Stimulated activated CD4-positive, alpha-beta T cell treated with anti-CD3 and anti-CD28 coated beads, TNF-alpha, amount 100 ng/mL, for 4 hours (primary cell): Measurements from ENCODE around the gene EP400.
"Not testable (repeated sequence)": the region's sequence is repeated elsewhere in the genome, so short reads cannot be mapped to it uniquely, and the experiment has no call there.

Experiments
- DNase-seq, 3 experiments: peaks; one replicate each; pipeline ENCODE4 v3.0.0-alpha.2; 2020; ENCODE audit warnings: low read depth in 3 of 3

The EP400 gene

GRCh38 chr12:132085291-132085635, 135.5 kb downstream of the EP400 start:
- no peak for DNase-seq

GRCh38 chr12:132089407-132089910, 139.7 kb downstream of the EP400 start:
- no peak for DNase-seq

DNA sequence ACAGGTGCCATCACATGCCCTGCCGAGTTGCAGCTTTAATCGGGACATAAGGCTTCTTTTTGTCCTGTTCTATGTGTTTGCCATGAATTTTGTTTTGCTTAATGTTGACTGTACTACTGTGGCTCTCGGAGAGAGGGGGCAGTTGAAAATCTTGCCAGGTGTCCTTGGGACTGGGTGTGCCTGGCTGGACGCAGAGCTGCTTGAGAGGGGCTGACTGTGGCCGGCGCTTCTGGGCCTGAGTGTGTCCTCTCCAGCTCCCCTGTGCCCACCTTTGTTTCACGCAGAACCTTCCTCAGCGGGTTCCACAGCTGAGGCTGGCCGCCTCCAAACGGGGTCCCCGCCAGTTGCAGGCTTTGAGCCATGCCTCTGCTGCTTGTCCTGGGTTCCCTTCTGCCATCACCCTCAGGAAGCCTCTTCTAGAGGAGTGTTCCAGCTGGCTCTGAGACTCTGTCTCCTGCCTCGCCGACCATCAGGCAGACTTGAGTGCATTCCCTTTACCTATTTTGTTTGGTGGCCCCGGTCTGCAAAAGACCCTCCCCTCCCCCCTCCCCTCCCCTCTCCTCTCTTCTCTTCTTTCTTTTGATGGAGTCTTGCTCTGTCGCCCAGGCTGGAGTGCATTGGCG, 144.6 kb downstream of the EP400 start:
- DNase-seq: no peak

GRCh38 chr12:132095520-132096409, 146.0 kb downstream of the EP400 start:
- DNase-seq: no peak

- DNase-seq: no peak
Observed at GRCh38 chr12:132099739-132100138, 150.0 kb downstream of the EP400 start.

DNA sequence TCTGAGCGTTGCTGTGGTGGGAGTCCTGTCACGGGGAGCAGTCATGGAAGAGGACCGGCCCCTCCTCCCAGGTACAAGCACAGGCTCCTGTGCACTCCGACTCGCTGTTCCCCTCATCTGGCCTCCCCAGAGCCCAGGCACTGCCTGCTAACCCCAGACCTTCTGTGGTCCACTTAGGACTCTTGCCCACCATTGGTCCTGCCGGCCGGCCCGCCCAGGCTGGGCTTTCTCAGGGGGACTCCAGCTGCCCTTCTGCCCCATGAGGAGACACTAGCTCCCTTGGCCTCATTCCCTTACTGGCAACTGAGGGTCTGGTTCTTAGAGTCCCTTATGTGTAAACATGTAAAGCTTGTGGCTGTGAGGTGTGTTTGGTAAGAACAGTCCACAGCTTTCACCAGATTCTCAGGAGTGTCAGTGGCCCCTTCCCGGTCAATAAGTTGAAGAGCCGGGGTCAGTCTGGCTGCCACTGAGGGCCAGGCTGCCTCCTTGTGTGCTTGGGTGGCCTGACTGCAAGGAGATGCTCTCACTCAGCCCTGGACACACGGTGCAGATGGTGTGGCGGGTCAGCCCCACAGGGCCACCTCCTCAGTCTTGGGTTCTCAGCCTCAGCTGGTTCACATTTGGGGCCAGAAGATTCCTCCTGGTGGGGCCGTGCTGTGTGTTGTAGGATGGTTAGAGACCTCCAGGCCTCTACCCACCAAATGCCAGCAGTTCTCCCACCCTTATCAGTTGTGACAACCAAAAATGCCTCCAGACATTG, 150.7 kb downstream of the EP400 start:
- no peak for DNase-seq

DNA sequence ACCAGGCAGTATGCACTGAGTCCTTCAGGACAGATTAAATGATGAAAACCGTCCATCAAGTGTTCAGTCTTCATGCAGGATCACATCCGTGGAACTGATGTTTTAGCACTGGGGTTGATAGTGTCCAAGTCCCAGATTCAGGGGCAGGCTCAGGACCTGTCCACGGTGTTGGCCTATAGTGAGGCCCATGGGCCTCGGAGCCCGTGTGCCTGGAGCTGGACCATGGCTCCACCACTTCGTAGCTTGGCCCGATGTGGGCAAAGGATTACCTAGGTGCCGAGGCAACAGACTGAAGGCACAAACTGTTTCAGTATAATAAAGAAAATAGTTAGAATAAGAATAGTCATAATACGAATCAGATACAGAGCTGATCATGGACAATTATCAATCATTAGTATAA, 152.6 kb downstream of the EP400 start:
- no peak for DNase-seq

GRCh38 chr12:132103072-132103471, 153.3 kb downstream of the EP400 start:
- DNase-seq: not testable (repeated sequence)

DNA sequence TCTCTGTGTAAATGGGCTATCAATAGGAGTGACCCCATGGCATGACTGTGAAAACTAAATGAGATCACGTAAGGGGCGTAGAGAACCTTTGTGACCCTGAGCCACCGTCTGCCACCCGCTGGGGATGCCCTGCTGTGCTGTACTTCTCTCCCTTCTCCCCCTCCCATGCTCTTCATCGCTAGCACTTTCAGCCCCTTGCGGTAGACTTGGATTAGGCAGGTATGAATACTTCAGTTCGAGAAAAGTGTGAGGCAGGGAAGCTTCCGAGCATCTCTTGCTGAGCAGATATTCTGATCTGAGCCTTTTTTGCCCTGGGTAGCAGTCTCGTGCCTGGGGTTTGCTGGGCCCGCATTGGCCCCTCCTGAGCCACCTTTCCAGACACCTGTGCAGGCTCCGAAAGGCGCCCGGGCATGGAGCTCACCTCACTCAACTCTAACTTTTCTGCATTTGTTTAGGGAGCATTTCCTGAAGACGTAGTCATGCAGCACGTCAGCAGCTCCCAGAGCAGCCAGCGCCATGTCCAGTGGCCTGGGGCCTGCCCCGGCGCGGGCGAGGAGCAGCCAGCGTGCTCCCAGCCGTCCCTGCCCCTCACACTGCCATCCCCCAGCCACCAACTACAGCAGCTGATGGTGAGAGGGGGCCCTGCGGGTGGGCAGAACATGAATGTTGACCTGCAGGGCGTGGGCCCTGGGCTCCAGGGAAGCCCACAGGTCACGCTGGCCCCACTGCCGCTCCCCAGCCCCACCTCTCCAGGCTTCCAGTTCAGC, 154.0 kb downstream of the EP400 start:
- DNase-seq: no peak

DNA sequence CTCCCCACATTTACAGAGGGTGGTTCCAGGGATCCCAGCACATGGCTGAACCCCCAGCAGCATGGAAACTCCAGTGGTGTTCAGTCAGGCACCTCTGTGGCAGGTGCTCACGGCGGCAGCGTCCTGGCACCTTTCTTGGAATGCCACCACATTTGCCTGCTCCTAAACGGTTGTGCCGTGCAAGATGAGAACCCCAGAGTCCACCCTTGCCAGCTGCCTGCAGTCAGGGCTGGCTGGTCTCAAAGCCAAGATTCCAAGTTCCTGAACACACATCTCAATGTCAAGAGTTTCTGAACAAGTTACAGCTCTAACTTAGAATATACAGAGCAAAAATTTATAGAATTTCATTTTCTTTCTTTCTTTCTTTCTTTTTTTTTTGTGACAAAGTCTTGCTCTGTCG, 155.7 kb downstream of the EP400 start:
- no peak for DNase-seq

DNA sequence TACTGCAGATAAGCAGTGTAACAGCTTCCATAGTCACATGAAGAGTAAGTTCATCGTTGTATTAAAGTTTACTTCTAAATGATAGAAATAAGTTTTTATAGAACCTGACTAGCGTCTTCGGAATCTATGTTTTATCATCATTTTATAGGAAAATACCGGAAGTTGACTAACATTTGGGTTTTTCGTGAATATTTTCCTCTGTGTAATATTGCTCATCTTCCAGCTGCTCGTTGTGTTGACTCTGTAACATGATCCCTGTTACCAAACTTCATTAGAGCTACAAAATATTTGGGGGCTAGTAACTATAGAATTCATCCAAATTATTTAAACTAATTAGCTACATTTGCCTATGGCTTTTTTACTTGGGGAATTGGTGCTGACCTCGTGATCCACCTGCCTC, 157.2 kb downstream of the EP400 start:
- no peak for DNase-seq

DNA sequence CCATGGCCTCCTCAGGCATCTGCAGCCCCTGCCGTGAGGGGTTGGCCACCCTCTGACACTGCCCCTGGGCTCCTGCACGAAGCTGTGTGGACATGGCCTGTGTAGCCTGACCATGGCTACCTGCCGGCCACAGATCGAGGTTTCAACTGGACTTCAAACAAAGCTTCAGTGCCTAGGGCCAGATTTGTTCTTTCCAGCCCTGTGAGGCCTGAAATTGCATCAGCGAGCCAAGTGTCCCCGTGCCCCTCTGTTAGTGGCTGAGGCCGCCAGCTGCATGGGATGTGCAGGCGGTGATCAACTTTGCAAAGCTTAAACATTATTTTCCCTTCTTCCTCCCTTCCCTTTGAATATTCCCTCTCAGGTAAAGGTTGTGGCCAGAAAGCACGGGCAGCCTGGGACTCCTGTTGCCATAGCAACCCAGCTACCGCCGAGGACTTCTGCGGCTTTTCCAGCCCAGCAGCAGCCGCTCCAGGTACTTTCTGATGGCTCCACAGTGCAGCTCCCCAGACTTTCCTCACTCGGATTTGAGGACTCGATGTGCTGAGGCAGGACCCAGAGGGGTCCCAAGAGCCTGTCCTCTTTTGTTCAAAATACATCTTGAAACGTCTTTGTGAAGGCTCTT, 158.6 kb downstream of the EP400 start:
- DNase-seq: no peak

DNA sequence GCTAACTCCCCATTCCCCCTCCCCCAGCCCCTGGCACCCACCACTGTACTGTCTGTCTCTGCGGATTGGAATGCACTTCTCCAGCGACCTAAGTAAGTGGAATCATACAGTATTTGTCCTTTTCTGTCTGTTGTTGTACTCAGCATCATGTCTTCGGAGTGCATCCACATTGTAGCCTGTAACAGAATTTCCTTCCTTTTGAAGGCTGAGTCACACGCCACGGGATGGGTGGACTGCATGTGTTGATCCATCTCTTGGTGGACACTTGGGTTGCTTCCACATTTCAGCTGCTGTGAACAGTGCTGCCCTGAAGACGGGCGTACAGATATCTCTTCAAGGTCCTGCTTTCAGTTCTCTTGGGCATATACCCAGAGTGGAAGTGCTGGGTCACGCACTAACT, 160.0 kb downstream of the EP400 start:
- DNase-seq: no peak

GRCh38 chr12:132110677-132111076, 160.9 kb downstream of the EP400 start:
- no peak for DNase-seq

DNA sequence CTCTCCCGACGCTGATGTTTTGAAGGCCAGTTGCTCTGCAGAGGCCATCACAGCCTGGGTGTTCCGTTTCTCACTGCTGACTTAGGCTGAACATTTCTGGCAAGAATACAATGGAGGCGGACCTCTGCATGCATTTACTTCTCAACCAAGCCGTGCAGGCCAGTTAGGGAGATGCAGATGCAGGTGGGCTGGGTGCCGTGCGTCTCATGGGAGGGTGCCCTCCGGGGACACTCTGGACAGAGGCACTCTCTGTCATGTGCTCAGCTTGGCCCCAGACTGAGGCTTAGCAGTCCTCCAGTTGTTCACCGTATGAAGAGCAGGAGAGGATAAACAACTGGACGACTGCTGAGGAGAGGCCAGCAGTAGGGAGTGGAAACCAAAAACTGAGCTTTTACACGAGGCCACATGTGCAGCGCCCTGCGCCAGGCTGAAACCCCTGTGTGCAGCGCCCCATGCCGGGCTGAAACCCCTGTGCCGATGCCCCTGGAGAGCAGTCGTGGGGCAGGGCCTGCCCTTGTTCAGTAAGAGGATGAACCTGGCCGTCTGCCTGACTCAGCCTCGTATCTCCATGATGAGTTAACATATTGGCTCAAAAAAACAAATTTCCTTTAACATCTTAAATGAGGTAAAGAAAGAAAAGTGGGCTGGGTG, 162.0 kb downstream of the EP400 start:
- DNase-seq: no peak

DNA sequence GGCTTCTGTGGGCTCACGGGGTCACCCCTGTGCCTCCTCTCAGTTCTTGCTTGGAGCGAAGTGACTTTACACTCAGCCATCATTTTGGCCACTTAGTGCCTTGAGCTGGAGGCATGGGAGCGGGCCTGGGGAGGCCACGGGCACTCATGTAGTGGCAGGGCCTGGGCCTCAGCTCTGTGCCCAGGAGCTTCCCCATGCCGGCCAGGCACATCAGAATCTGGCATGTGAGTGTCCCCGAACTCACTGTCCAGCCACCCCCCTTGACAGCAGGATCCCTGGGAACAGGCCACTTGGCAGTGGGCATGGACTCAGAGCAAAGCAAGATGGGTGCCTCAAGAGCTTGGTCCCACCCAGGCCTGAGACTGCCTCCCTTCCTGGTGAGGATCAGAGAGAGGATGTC, 164.9 kb downstream of the EP400 start:
- DNase-seq: no peak

DNA sequence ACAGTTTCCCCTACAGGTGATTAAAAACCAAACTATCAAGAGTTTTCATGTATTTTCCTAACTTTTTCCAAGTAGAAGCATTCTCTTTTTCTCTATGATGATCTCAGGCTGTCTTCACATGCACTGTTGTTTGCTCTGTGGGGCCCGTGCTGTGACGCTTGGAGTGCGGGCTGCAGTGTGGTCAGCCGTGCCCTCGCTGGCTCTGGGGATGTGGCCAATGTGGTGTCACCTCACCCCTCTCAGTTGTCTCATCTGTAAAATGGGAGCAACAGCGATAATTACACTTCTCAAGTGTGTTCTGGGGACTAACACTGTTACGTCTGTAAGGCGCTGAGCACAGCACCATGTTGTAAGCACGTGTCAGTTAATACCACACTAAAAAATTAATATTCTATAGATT, 165.8 kb downstream of the EP400 start:
- DNase-seq: no peak

GRCh38 chr12:132116709-132117557, 167.2 kb downstream of the EP400 start:
- DNase-seq: no peak

- DNase-seq: no peak
Observed at GRCh38 chr12:132117558-132117875, 167.8 kb downstream of the EP400 start.

DNA sequence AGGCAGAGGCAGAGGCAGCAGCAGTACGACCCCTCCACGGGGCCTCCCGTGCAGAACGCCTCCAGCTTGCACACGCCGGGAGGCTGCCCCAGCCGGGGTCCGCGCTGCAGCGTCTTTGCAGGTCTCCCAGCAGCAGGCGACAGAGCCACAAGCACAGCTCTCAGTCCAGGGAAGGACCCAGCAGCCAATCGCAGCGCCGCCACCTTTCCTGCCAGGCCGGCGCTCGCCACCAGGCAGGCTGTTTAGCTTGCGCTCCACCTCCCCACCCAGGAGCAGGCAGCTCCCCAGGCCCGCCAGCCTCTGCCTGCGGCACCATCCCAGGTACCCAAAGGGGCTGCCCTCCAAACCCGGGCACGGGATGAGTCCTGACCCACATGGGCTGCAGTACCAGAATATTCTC, 169.1 kb downstream of the EP400 start:
- no peak for DNase-seq
